NCI-H82 (cell line): ENCODE data around the gene FAM131B.

Source experiments
- DNase-seq: peaks from one replicate; lab custom pipeline; 2025; lab: John Stamatoyannopoulos, UW

Gene FAM131B

DNA sequence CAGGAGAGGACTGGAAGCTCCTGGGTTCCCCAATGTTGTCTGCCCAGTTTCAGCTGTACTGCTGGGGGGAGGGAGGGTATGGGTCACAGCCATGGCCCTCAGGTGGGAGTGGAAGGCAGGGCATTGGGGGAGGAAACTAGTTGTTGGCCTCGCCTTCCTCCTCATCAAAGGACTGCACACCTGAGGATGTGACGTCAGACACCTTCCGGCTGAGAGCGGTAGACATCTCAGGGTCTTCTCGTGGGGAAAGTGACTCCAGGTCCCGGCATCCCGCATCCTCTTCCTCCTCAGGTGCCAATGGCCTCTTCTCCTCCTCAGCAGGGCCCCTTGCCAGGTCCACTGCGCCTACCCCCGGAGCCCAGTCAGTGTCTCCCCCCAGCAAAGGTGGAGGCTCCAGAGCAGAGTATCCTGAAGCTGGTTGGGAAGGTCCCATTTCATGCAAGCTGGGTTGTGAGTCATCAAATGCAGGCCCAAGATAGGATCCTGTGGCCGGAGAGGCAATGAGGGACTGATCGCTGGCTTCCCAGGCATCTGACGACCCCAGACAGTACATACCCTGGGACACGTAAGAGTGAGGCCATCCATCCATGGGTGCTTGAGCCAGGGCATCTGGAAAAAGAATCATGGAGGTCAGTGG is 6.0 kb downstream of the FAM131B start:
- no peak for DNase-seq

- no peak for DNase-seq
Observed at GRCh38 chr7:143355450-143356385, 6.8 kb downstream of the FAM131B start.

- DNase-seq = no peak
Observed at GRCh38 chr7:143354965-143355364, 7.5 kb downstream of the FAM131B start.

DNA sequence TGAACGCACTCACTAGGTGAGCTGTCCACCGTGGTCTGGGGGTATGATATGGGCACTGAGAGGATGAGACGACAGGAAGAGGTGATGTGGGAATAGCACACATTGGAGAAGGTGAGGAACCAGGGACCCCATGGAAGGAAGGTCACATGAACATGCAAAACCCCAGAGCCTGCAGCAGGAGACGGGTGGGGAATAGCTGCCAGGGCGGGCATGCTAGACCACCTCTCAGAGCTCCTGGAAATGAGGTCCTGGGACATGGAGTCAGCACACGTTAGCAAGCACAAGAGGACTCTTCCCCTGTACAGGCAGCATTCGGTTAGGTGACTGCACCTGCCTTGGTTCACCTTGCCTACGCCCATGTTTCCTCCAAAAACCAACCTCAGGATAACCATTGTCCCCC is 8.1 kb downstream of the FAM131B start:
- no peak for DNase-seq

DNA sequence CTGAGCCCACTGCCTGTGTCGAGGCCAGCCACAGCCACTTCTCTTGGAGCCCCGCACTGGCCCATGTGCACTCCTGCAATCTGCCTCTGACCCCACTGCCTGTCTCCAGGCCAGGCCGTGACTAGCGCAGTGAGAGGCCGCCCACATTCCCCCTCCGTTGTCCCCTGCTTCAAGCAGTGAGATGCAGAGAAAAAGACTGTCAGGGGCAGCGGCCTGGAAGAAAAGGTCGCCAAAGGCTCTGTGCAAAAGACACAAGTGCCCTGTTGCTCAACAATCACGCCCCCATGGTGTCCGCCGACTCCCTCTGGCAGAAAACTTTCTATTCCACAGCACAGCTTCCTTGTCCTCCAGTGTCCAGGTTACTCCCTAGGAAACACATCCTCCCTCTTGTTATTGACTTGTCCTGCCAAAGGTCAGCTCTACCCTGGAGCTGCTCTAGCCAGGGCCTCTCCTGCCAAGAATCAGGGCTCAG is 9.9 kb downstream of the FAM131B start:
- DNase-seq = no peak

DNA sequence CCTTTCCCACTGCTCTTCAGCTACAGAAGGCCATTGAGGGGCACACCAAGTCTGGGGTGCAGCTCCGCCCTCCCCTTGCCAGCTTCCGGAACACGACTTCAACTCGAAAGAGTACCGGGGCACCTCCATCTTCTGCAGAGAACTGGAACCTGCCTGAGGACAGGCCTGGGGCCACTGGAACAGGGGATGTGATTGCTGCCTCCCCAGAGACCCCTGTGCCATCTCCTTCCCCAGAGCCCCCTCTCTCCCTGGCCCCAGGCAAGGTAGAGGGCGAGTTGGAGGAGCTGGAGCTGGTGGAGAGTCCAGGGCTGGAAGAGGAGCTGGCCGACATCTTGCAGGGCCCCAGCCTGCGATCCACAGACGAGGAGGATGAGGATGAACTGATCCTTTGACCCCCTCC is 10.9 kb downstream of the FAM131B start:
- DNase-seq = no peak

DNA sequence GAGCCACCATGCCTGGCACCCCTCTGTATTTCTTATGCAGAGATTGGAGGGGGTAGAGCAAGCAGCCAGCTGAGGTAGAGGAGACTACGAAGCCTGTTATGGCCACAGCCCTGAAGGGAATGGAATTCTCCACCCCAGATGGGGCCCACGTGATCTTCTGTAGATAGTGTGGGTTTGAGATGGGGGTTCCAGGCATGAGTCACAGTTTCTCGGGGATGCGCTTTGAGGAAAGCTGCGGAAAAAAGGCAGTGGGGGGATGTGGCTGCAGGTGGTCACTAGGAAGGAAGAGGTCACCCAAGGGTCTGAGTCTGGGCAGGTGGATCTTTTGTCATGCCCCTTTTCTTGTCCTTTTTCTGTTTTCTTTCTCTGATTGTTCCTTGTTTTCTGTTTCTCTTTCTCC is 11.5 kb downstream of the FAM131B start:
- DNase-seq = no peak

DNA sequence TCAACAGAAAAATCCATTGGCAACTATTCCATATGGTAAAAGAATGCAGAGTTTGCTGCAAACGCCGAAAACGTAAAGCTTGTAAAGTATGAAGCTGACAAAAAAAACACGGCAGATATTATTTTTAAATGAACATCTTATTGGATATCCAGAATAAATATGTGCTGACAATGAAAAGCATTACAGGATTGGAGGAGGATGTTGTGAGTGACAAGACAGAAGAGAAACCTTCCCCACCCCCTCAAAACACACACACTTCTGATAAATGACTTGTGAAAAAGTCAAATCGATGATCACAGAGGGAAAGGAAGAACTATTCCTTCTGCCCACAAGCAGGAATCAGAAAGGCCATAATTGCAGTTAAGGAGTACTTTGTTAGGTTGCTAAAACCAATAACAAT is 14.6 kb downstream of the FAM131B start:
- no peak for DNase-seq

- no peak for DNase-seq
Observed at GRCh38 chr7:143346018-143346417, 16.5 kb downstream of the FAM131B start.

- DNase-seq = peak; percentile 82
Observed at GRCh38 chr7:143345428-143345900, 17.0 kb downstream of the FAM131B start.

DNA sequence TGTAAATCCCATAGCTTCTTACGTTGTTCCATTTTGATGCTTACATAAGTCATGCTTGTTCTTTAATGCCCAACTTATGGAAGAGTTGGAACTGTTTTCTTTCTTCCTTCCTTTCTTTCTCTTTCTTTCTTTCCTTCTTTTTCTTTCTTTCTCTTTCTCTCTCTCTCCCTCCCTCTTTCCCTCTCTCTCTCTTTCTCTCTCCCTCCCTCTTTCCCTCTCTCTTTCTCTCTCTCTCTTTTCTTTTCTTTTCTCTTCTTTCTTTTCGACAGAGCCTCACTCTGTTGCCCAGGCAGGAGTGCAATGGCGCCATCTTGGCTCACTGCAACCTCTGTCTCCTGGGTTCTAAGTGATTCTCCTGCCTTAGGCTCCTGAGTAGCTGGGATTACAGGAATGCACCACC is 18.9 kb downstream of the FAM131B start:
- DNase-seq = no peak

- no peak for DNase-seq
Observed at GRCh38 chr7:143341842-143342241, 20.7 kb downstream of the FAM131B start.

DNA sequence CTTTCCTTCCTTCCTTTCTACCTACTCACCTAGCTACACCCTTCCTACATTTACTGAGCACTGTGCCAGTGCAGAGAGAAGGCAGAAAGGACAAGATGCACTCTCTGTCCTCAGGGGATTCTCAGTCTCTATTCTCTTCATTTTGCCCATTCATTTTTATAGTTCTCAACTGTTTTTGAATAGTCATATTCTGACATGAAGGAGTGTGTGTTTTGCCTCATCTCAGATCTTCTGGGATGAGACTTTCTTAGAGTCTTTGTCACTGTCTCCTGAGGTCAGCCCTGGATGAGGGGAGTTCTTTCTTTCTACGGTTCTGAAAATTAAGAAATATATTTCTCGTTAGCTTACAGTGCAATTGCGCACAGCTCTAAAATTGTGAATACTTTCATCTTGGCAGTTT is 25.3 kb downstream of the FAM131B start:
- DNase-seq = no peak

DNA sequence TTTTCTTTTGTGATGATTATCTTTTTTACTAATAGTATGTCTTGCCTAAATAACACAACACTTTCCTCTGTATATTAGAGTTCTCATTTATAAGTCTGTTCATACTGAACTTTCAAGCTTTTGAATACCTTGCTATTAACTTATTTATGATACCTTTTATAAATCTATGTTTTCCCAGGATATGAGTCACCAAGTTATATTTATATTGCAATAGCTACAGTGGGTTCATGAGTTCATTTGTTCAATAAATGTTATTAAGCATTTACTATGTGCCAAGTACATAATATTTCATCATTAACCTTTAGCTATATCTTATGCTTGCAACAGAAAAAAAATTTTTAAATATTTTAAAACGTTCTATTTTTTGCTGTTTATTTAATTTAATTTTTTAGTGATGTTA is 28.3 kb downstream of the FAM131B start:
- DNase-seq = no peak

GRCh38 chr7:143331179-143331801 is 31.2 kb downstream of the FAM131B start:
- DNase-seq = no peak

GRCh38 chr7:143329471-143330170 is 32.9 kb downstream of the FAM131B start:
- DNase-seq = no peak

DNA sequence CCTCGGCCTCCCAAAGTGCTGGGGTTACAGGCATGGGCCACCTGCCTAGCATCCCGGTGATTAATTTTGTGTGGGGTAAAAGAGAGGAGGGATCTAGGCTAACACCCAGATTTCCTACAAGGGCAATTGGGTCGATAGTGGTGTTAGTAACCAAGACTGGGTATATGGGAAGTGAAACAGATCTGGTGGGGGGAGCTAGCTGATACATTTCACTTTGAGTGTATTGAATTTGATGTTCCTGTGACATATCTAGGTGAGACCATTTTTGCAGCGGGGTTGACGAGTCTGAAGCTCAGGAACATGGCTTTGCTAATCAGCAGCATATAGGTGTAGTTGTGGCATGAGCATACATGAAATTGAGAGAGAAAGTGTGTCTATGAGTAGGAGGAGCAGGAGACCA is 34.6 kb downstream of the FAM131B start:
- no peak for DNase-seq

- DNase-seq = no peak
Observed at GRCh38 chr7:143325240-143325639, 37.3 kb downstream of the FAM131B start.

DNA sequence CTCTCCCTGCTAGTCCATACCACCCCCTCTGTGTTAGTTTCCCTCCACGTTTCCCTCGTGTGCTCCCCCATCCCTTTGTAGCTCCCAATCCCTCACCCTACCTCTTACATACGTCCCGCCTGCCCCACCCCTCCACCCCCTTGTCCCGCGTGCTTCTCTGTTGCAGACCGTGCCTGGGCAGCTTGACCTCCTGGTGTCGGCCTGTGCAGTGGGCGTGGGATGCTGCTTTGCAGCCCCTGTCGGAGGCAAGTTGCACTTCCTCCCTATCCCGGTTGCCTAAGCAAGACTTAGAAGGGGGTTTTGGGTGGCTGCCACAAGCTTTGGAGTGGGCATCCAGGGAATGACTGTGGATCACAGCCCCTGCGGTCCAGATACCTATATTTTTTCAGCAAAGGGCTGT is 38.9 kb downstream of the FAM131B start:
- no peak for DNase-seq

DNA sequence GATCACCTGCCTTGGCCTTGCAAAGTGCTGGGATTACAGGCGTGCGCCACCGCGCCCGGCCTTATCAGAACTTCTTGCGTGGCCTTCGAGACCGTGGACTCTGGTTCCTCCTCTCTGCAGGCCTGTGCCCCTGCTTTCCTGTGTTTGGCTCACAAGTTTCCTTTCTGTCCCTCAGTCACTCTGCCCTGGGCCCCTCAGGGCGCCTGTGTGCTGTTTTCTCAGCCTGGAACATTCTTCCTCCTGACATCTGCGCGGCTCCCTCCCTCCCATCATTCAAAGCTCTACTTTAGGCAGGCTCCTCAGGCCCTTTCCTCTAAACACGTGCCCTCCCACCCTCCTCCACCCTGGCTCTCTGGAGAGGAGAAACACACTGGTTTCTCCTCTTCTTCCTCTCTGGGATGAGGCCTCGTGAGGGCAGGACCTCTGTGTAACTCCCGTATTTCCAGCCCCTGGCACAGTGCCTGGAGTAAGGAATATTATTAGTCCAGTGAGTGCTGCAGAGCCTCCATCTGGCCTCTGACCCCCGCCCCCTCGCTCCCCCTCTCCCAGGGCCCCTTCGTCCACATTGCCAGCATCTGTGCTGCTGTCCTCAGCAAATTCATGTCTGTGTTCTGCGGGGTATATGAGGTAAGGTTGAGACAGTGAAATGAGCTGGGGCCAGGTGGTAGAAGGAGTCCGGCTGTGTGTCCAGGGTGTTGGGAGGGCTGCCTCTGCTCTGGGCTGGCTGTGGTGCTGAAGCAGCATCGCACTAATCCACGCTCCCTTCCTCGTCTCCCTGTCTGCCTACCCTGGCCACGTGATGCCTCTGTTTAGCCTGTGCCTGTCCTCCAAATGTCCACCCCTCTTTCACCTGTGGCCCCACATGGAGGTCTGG is 39.5 kb downstream of the FAM131B start:
- no peak for DNase-seq

GRCh38 chr7:143321734-143322133 is 40.8 kb downstream of the FAM131B start:
- DNase-seq = no peak
